ENCODE measurements around the gene LDHD. TPM values are rescaled to one million over a fixed set of nuclear protein-coding genes. Genes with fewer than 3 reads are reported as not detected.
"Not testable (repeated sequence)": the region's sequence is repeated elsewhere in the genome, so short reads cannot be mapped to it uniquely, and the experiment has no call there.

The LDHD gene
- total and polyA plus RNA-seq, 2 donors: 0.99 to 1.6 TPM

GRCh38 chr16:75138636-75139035 lies 22.1 kb upstream of the LDHD start:
- Histone ChIP-seq H3K36me3 (ENCODE audit: control insufficient read depth in 2 of 2, insufficient read depth in 2 of 2, low read length in 1 of 2) (no peaks in the 10 kb centered on the region), H3K4me3 (ENCODE audit: low read length in 2 of 2) (no peak overlapping the region), H3K27ac (ENCODE audit: low read depth in 1 of 2, low read length in 1 of 2) (no peak overlapping the region), H3K4me1 (ENCODE audit: control insufficient read depth in 2 of 2, insufficient read depth in 2 of 2, low read length in 2 of 2) (no peaks in the 10 kb centered on the region), H3K9me3 (ENCODE audit: control insufficient read depth in 2 of 2, insufficient read depth in 1 of 2, low read length in 1 of 2) (no peaks in the 10 kb centered on the region), H3K27me3 (ENCODE audit: control insufficient read depth in 2 of 2, insufficient read depth in 1 of 2, low read length in 1 of 2) (no peaks in the 10 kb centered on the region)
- no peak for DNase-seq (ENCODE audit: low read depth in 6 of 9, low spot score in 9 of 9)
- 41% methylated on average over 9 of the region's 9 CpGs for WGBS

- Histone ChIP-seq H3K9me3 (ENCODE audit: control insufficient read depth in 2 of 2, insufficient read depth in 1 of 2, low read length in 1 of 2) (no peaks in the 10 kb centered on the region), H3K4me1 (ENCODE audit: control insufficient read depth in 2 of 2, insufficient read depth in 2 of 2, low read length in 2 of 2) (no peaks in the 10 kb centered on the region), H3K27ac (ENCODE audit: low read depth in 1 of 2, low read length in 1 of 2) (no peak overlapping the region), H3K27me3 (ENCODE audit: control insufficient read depth in 2 of 2, insufficient read depth in 1 of 2, low read length in 1 of 2) (no peaks in the 10 kb centered on the region), H3K36me3 (ENCODE audit: control insufficient read depth in 2 of 2, insufficient read depth in 2 of 2, low read length in 1 of 2) (no peaks in the 10 kb centered on the region), H3K4me3 (ENCODE audit: low read length in 2 of 2) (no peak overlapping the region)
- WGBS: 59% methylated on average over 8 of the region's 8 CpGs
- no peak for DNase-seq (ENCODE audit: low read depth in 6 of 9, low spot score in 9 of 9)
These were observed 21.7 kb upstream of the LDHD start for GRCh38 chr16:75138233-75138632.

GRCh38 chr16:75131081-75131480 lies 14.5 kb upstream of the LDHD start:
- H3K27ac ChIP-seq (ENCODE audit: low read depth in 1 of 2, low read length in 1 of 2): no peak overlapping the region
- 81% methylated on average over 7 of the region's 7 CpGs for WGBS
- no peaks in the 10 kb centered on the region for H3K4me1 ChIP-seq (ENCODE audit: control insufficient read depth in 2 of 2, insufficient read depth in 2 of 2, low read length in 2 of 2)
- H3K36me3 ChIP-seq (ENCODE audit: control insufficient read depth in 2 of 2, insufficient read depth in 2 of 2, low read length in 1 of 2): no peaks in the 10 kb centered on the region
- no peaks in the 10 kb centered on the region for H3K27me3 ChIP-seq (ENCODE audit: control insufficient read depth in 2 of 2, insufficient read depth in 1 of 2, low read length in 1 of 2)
- no peak for DNase-seq (ENCODE audit: low read depth in 6 of 9, low spot score in 9 of 9)
- H3K9me3 ChIP-seq (ENCODE audit: control insufficient read depth in 2 of 2, insufficient read depth in 1 of 2, low read length in 1 of 2): peaks cover 0 to 4% of the 10 kb centered on the region in 2 donors
- no peak overlapping the region for H3K4me3 ChIP-seq (ENCODE audit: low read length in 2 of 2)

GRCh38 chr16:75130150-75130771 lies 13.7 kb upstream of the LDHD start:
- no peaks in the 10 kb centered on the region for H3K36me3 ChIP-seq (ENCODE audit: control insufficient read depth in 2 of 2, insufficient read depth in 2 of 2, low read length in 1 of 2)
- H3K27me3 ChIP-seq (ENCODE audit: control insufficient read depth in 2 of 2, insufficient read depth in 1 of 2, low read length in 1 of 2): no peaks in the 10 kb centered on the region
- no peak overlapping the region for H3K27ac ChIP-seq (ENCODE audit: low read depth in 1 of 2, low read length in 1 of 2)
- no peak for DNase-seq (ENCODE audit: low read depth in 6 of 9, low spot score in 9 of 9)
- 91% methylated on average over 9 of the region's 9 CpGs for WGBS
- no peaks in the 10 kb centered on the region for H3K4me1 ChIP-seq (ENCODE audit: control insufficient read depth in 2 of 2, insufficient read depth in 2 of 2, low read length in 2 of 2)
- H3K9me3 ChIP-seq (ENCODE audit: control insufficient read depth in 2 of 2, insufficient read depth in 1 of 2, low read length in 1 of 2): peaks cover 0 to 4% of the 10 kb centered on the region in 2 donors
- H3K4me3 ChIP-seq (ENCODE audit: low read length in 2 of 2): no peak overlapping the region

- not testable (repeated sequence) for DNase-seq (ENCODE audit: low read depth in 6 of 9, low spot score in 9 of 9)
- WGBS: 55% methylated on average over 5 of the region's 5 CpGs
These were observed 13.0 kb upstream of the LDHD start for GRCh38 chr16:75129421-75130149.

GRCh38 chr16:75127713-75128415 lies 11.3 kb upstream of the LDHD start:
- Histone ChIP-seq H3K4me3 (ENCODE audit: low read length in 2 of 2) (no peak overlapping the region), H3K27ac (ENCODE audit: low read depth in 1 of 2, low read length in 1 of 2) (no peak overlapping the region), H3K27me3 (ENCODE audit: control insufficient read depth in 2 of 2, insufficient read depth in 1 of 2, low read length in 1 of 2) (no peaks in the 10 kb centered on the region), H3K9me3 (ENCODE audit: control insufficient read depth in 2 of 2, insufficient read depth in 1 of 2, low read length in 1 of 2) (peaks cover 0 to 4% of the 10 kb centered on the region in 2 donors), H3K4me1 (ENCODE audit: control insufficient read depth in 2 of 2, insufficient read depth in 2 of 2, low read length in 2 of 2) (no peaks in the 10 kb centered on the region), H3K36me3 (ENCODE audit: control insufficient read depth in 2 of 2, insufficient read depth in 2 of 2, low read length in 1 of 2) (no peaks in the 10 kb centered on the region)
- WGBS: 95% methylated on average over 4 of the region's 4 CpGs
- DNase-seq (ENCODE audit: low read depth in 6 of 9, low spot score in 9 of 9): no peak

More at GRCh38 chr16:75129421-75130149, 13.0 kb upstream of the LDHD start:
- H3K27ac ChIP-seq (ENCODE audit: low read depth in 1 of 2, low read length in 1 of 2); H3K4me1 ChIP-seq (ENCODE audit: control insufficient read depth in 2 of 2, insufficient read depth in 2 of 2, low read length in 2 of 2); H3K4me3 ChIP-seq (ENCODE audit: low read length in 2 of 2); H3K9me3 ChIP-seq (ENCODE audit: control insufficient read depth in 2 of 2, insufficient read depth in 1 of 2, low read length in 1 of 2); H3K27me3 ChIP-seq (ENCODE audit: control insufficient read depth in 2 of 2, insufficient read depth in 1 of 2, low read length in 1 of 2); H3K36me3 ChIP-seq (ENCODE audit: control insufficient read depth in 2 of 2, insufficient read depth in 2 of 2, low read length in 1 of 2): not testable (repeated sequence)

GRCh38 chr16:75122609-75123008 lies 6.0 kb upstream of the LDHD start:
- Histone ChIP-seq H3K36me3 (ENCODE audit: control insufficient read depth in 2 of 2, insufficient read depth in 2 of 2, low read length in 1 of 2) (no peaks in the 10 kb centered on the region), H3K27me3 (ENCODE audit: control insufficient read depth in 2 of 2, insufficient read depth in 1 of 2, low read length in 1 of 2) (no peaks in the 10 kb centered on the region), H3K9me3 (ENCODE audit: control insufficient read depth in 2 of 2, insufficient read depth in 1 of 2, low read length in 1 of 2) (peaks cover 0 to 10% of the 10 kb centered on the region in 2 donors), H3K27ac (ENCODE audit: low read depth in 1 of 2, low read length in 1 of 2) (no peak overlapping the region), H3K4me3 (ENCODE audit: low read length in 2 of 2) (no peak overlapping the region), H3K4me1 (ENCODE audit: control insufficient read depth in 2 of 2, insufficient read depth in 2 of 2, low read length in 2 of 2) (no peaks in the 10 kb centered on the region)
- DNase-seq (ENCODE audit: low read depth in 6 of 9, low spot score in 9 of 9): no peak
- 95% methylated on average over 1 of the region's 1 CpG for WGBS

GRCh38 chr16:75121949-75122568 lies 5.5 kb upstream of the LDHD start:
- no peaks in the 10 kb centered on the region for H3K4me1 ChIP-seq (ENCODE audit: control insufficient read depth in 2 of 2, insufficient read depth in 2 of 2, low read length in 2 of 2)
- no peaks in the 10 kb centered on the region for H3K27me3 ChIP-seq (ENCODE audit: control insufficient read depth in 2 of 2, insufficient read depth in 1 of 2, low read length in 1 of 2)
- no peaks in the 10 kb centered on the region for H3K36me3 ChIP-seq (ENCODE audit: control insufficient read depth in 2 of 2, insufficient read depth in 2 of 2, low read length in 1 of 2)
- H3K4me3 ChIP-seq (ENCODE audit: low read length in 2 of 2): no peak overlapping the region
- 97% methylated on average over 6 of the region's 6 CpGs for WGBS
- H3K27ac ChIP-seq (ENCODE audit: low read depth in 1 of 2, low read length in 1 of 2): no peak overlapping the region
- DNase-seq (ENCODE audit: low read depth in 6 of 9, low spot score in 9 of 9): no peak
- H3K9me3 ChIP-seq (ENCODE audit: control insufficient read depth in 2 of 2, insufficient read depth in 1 of 2, low read length in 1 of 2): peaks cover 0 to 10% of the 10 kb centered on the region in 2 donors

GRCh38 chr16:75120253-75120652 lies 3.7 kb upstream of the LDHD start:
- DNase-seq (ENCODE audit: low read depth in 6 of 9, low spot score in 9 of 9): no peak
- WGBS: 95% methylated on average over 4 of the region's 4 CpGs
- H3K27ac ChIP-seq (ENCODE audit: low read depth in 1 of 2, low read length in 1 of 2): no peak overlapping the region

More at GRCh38 chr16:75120253-75120652, 3.7 kb upstream of the LDHD start:
- Histone ChIP-seq H3K27me3 (ENCODE audit: control insufficient read depth in 2 of 2, insufficient read depth in 1 of 2, low read length in 1 of 2) (no peaks in the 10 kb centered on the region), H3K9me3 (ENCODE audit: control insufficient read depth in 2 of 2, insufficient read depth in 1 of 2, low read length in 1 of 2) (peaks cover 0 to 10% of the 10 kb centered on the region in 2 donors), H3K36me3 (ENCODE audit: control insufficient read depth in 2 of 2, insufficient read depth in 2 of 2, low read length in 1 of 2) (no peaks in the 10 kb centered on the region), H3K4me3 (ENCODE audit: low read length in 2 of 2) (no peak overlapping the region), H3K4me1 (ENCODE audit: control insufficient read depth in 2 of 2, insufficient read depth in 2 of 2, low read length in 2 of 2) (peaks cover 2 to 14% of the 10 kb centered on the region in 2 donors)
